ENCODE results near the gene PCARE.

Gene PCARE

DNA sequence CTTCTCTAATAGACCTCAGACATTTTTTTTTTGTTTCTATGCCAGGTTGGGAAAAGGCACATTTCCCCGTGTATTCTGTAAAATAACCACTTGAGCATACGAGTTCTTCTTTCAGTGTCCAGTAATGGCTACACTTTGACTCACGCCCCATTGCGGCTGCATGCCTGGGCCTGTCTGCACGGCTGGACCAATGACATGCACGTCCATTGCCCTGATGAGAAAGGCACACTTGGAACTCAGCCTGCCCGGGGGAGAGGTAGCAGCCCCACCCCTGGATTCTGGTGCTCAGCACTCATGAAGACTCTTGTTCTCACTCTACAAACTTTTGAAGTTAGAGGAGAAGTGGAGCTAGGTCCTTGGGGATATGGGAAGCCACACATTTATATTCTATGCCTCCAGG, 5.8 kb downstream of the PCARE start:
- H3K4me3 ChIP-seq (ENCODE audit: low read depth, low read length) = no peak overlapping the region
- H3K36me3 ChIP-seq (ENCODE audit: control insufficient read depth, insufficient read depth, low read length) = no peaks in the 10 kb centered on the region
- H3K4me1 ChIP-seq (ENCODE audit: control insufficient read depth, insufficient read depth, low read length) = no peaks in the 10 kb centered on the region
- H3K27me3 ChIP-seq (ENCODE audit: control insufficient read depth, insufficient read depth, low read length) = no peaks in the 10 kb centered on the region
- H3K9me3 ChIP-seq (ENCODE audit: control insufficient read depth, insufficient read depth, low read length) = no peaks in the 10 kb centered on the region
- no peak overlapping the region for H3K9ac ChIP-seq (ENCODE audit: low read depth, low read length)

DNA sequence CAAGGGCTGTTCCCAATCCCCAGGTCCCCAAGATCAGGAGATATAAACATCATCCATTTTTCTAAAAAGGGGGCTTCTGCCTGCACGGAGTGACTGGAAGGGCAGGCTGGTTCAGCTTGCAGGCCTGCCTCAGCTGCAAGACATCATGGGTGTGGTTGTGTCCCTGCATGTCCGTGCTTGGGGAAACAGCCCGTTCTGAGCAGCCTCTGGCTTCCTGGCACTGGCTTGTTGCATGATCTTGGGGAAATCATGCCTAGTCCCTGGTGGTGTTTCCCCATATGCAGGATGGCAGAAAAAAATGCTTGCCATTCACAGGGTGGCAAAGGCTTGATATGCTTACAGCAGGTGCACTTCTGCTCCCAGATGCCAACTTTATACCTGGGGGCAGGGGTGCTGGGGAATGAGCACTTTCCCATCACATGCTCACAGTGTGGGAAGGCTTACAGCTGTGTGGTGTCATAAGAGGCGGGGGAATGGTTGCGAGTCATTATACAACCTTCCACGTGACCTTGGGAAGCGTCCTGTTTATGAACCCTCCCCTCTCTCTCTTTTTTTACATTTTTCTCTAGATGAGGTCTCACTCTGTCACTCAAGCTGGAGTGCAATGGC, 7.2 kb downstream of the PCARE start:
- no peak overlapping the region for H3K9ac ChIP-seq (ENCODE audit: low read depth, low read length)
- H3K9me3 ChIP-seq (ENCODE audit: control insufficient read depth, insufficient read depth, low read length) = no peaks in the 10 kb centered on the region
- H3K27me3 ChIP-seq (ENCODE audit: control insufficient read depth, insufficient read depth, low read length) = no peaks in the 10 kb centered on the region
- H3K36me3 ChIP-seq (ENCODE audit: control insufficient read depth, insufficient read depth, low read length) = no peaks in the 10 kb centered on the region
- no peak overlapping the region for H3K4me3 ChIP-seq (ENCODE audit: low read depth, low read length)
- no peaks in the 10 kb centered on the region for H3K4me1 ChIP-seq (ENCODE audit: control insufficient read depth, insufficient read depth, low read length)

DNA sequence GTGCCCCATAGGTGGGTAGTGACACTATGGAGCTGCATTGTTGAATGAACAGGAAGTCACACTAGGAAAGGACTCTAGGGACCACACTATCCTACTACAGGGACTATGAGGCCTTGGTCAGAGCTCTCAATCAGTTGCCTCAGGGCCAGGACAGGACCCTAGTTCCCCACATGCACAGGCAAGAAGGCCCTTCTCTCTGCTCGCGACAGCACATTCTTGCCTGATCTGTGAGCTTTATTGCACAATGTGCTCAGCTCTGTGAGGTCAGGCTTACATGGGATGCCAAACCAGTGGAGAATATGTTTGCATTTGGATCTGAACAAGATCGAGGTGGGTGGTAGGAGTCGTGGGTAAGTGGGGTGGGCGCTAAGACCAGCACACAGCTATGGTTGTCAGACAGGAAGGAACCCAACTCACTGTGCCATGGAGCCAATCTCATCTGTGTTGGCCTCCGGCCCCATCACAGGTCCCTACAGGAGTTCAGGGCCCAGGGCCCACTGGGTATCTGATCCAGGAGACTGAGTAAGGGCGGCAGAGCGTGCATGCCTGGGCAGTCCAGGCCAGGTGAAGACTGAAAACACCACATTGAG, 8.0 kb downstream of the PCARE start:
- Histone ChIP-seq H3K9ac (ENCODE audit: low read depth, low read length) (no peak overlapping the region), H3K9me3 (ENCODE audit: control insufficient read depth, insufficient read depth, low read length) (no peaks in the 10 kb centered on the region), H3K4me1 (ENCODE audit: control insufficient read depth, insufficient read depth, low read length) (no peaks in the 10 kb centered on the region), H3K4me3 (ENCODE audit: low read depth, low read length) (no peak overlapping the region), H3K27me3 (ENCODE audit: control insufficient read depth, insufficient read depth, low read length) (no peaks in the 10 kb centered on the region), H3K36me3 (ENCODE audit: control insufficient read depth, insufficient read depth, low read length) (no peaks in the 10 kb centered on the region)

DNA sequence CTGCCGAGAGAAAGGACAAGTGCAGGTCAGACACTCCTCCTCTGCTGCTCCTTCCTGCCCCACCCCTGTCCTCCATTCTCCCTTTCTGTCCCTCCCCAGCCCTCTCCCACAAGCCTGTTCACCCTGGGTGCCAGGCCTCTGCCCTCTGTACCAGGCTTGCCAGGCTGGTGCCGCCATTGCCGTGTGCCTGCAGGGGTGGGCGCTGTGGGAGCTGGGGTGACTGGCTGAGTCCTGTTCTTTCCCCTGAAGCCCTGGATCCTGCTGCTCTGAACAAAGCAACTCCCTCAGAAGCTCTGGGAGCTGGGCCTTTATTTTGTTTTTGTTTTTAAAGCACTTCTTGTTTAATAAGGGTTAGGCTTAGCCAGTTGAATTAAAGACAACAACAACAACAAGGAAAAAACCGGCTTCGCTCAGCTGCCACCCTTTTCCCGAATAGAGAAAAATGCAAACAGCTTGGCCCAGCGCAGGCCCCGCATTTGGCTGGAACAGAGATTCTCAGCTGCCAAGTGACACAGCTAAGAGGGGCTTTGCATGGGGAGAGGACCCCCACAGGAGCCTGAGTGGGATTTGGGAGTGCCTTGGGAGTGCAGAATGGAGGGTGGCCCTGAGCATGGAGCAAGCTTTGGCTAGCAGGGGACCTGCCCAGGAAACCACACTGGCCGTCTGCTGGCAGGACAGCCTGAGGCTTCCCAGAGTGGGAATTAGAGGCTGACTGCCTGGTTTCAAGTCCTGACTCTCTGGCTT, 9.1 kb downstream of the PCARE start:
- no peaks in the 10 kb centered on the region for H3K4me1 ChIP-seq (ENCODE audit: control insufficient read depth, insufficient read depth, low read length)
- peak overlapping the region; percentile 37 for H3K9ac ChIP-seq (ENCODE audit: low read depth, low read length)
- H3K27me3 ChIP-seq (ENCODE audit: control insufficient read depth, insufficient read depth, low read length) = no peaks in the 10 kb centered on the region

DNA sequence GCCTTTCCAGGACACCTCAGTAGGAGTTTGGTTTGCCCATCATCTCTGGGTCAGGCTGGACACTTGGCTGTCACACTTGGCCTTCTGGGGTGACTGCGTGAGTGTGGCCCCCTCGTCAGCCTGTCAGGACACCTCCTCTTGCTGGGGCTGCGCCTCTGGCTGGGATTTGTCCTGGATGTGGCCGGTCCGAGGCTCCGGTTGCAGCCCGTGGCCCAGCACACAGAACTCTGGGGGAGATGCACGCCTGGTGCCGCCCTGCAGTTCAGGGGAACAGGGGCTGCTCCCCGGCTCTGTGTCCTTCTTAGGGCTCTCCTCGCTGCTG, 9.6 kb downstream of the PCARE start:
- H3K27me3 ChIP-seq (ENCODE audit: control insufficient read depth, insufficient read depth, low read length) = no peaks in the 10 kb centered on the region
- no peak overlapping the region for H3K4me3 ChIP-seq (ENCODE audit: low read depth, low read length)
- peak overlapping the region; percentile 37 for H3K9ac ChIP-seq (ENCODE audit: low read depth, low read length)
- H3K36me3 ChIP-seq (ENCODE audit: control insufficient read depth, insufficient read depth, low read length) = no peaks in the 10 kb centered on the region
- no peaks in the 10 kb centered on the region for H3K9me3 ChIP-seq (ENCODE audit: control insufficient read depth, insufficient read depth, low read length)
- H3K4me1 ChIP-seq (ENCODE audit: control insufficient read depth, insufficient read depth, low read length) = no peaks in the 10 kb centered on the region

More for the DNA sequence above, 9.1 kb downstream of the PCARE start:
- Histone ChIP-seq H3K9me3 (ENCODE audit: control insufficient read depth, insufficient read depth, low read length) (no peaks in the 10 kb centered on the region), H3K36me3 (ENCODE audit: control insufficient read depth, insufficient read depth, low read length) (no peaks in the 10 kb centered on the region), H3K4me3 (ENCODE audit: low read depth, low read length) (no peak overlapping the region)

DNA sequence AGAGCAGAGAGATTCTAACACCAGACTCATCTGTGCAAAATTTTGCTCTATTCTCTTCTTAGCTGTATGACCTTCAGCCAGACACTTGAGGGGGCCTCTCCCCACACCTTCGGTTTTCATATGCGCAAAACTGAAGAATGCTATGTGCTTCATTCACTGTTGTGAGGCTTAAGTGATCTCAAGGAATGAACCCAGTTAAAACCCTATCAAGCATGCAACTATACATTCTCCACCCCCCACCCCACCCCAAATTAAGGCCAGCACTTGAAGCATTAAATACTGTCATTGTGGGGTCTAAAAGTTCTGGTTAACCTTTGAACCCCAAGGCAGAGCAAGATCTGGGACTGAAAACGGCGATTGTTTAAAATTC, 10.0 kb downstream of the PCARE start:
- Histone ChIP-seq H3K4me3 (ENCODE audit: low read depth, low read length) (no peak overlapping the region), H3K9ac (ENCODE audit: low read depth, low read length) (no peak overlapping the region), H3K9me3 (ENCODE audit: control insufficient read depth, insufficient read depth, low read length) (no peaks in the 10 kb centered on the region), H3K36me3 (ENCODE audit: control insufficient read depth, insufficient read depth, low read length) (no peaks in the 10 kb centered on the region), H3K4me1 (ENCODE audit: control insufficient read depth, insufficient read depth, low read length) (no peaks in the 10 kb centered on the region), H3K27me3 (ENCODE audit: control insufficient read depth, insufficient read depth, low read length) (no peaks in the 10 kb centered on the region)

DNA sequence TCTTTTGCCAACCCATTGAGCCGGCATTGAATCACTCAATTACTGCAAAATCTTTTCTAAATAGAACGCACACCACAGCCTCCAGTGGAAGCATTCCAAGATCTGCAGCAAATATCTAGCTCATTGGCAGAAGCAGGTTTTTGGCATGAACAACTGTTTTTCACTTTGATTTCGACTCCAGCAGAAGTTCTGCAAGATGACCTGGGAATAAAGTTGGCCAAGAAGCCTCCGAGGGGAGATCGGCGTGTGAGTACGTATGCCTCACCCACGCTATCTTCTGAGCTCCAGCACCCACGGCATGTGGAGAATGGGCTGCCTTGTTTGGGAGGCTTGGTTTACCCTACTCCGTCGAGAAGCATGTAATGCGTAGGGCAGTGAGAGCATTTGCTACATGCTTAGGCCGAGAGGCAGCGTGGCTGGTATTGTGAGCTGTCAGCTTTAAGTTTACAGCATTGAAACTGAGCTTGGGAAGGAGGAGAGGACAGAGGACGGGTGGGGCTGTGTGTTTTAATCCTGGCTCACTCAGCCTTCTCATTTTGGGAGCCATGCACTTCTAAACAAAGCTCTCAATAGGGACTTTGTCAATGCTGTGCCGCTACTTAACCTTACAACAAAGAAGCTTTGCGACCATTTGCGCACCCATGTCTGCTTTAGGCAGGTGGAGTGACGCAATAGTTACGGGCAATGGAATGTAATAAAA, 10.5 kb downstream of the PCARE start:
- Histone ChIP-seq H3K27me3 (ENCODE audit: control insufficient read depth, insufficient read depth, low read length) (no peaks in the 10 kb centered on the region), H3K4me3 (ENCODE audit: low read depth, low read length) (no peak overlapping the region)

DNA sequence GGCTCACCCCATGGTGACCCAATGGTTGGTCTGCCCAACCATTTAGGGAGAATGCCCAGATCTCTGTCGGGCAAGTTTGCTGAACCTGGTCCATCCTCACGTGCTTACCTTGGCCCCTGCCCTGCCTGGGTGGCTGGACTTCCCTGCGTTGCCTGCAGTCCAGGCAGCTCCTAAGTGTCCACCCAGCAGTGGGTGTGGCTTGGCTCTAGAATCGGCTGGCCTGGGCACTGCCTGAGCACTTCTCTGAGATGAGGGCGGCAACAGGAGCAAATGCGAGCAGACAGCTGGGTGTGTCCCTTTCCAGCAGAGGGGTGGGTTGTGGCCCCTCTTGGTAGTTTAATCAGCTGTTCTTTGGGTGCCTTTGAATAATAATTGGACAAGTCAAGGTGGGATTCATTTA, 11.3 kb downstream of the PCARE start:
- no peak overlapping the region for H3K9ac ChIP-seq (ENCODE audit: low read depth, low read length)
- H3K36me3 ChIP-seq (ENCODE audit: control insufficient read depth, insufficient read depth, low read length) = no peaks in the 10 kb centered on the region
- no peaks in the 10 kb centered on the region for H3K9me3 ChIP-seq (ENCODE audit: control insufficient read depth, insufficient read depth, low read length)
- H3K4me1 ChIP-seq (ENCODE audit: control insufficient read depth, insufficient read depth, low read length) = no peaks in the 10 kb centered on the region
- H3K27me3 ChIP-seq (ENCODE audit: control insufficient read depth, insufficient read depth, low read length) = no peaks in the 10 kb centered on the region
- no peak overlapping the region for H3K4me3 ChIP-seq (ENCODE audit: low read depth, low read length)

More for the DNA sequence above, 10.5 kb downstream of the PCARE start:
- Histone ChIP-seq H3K36me3 (ENCODE audit: control insufficient read depth, insufficient read depth, low read length) (no peaks in the 10 kb centered on the region), H3K9ac (ENCODE audit: low read depth, low read length) (no peak overlapping the region), H3K9me3 (ENCODE audit: control insufficient read depth, insufficient read depth, low read length) (no peaks in the 10 kb centered on the region), H3K4me1 (ENCODE audit: control insufficient read depth, insufficient read depth, low read length) (no peaks in the 10 kb centered on the region)

DNA sequence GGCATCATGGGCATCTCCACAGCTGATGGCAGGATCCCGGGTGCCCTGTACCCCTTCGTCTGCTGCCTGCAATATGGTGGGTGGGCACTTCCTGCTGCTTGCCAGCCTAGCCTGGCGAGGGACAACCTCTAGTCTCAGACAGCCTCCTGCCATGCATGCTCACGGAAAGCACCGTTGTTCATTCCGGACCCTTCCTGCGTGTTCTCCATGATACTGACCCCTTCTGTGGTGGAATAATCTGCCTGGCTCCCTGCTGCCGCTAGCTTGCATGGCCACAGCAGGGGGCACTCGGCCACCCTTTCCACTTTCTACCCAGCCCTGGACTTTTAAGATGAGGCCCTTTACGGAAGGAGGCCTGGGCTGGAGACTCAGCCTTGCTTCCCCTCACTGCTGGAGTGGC, 12.0 kb downstream of the PCARE start:
- no peaks in the 10 kb centered on the region for H3K27me3 ChIP-seq (ENCODE audit: control insufficient read depth, insufficient read depth, low read length)
- H3K36me3 ChIP-seq (ENCODE audit: control insufficient read depth, insufficient read depth, low read length) = no peaks in the 10 kb centered on the region
- H3K4me3 ChIP-seq (ENCODE audit: low read depth, low read length) = no peak overlapping the region
- H3K9me3 ChIP-seq (ENCODE audit: control insufficient read depth, insufficient read depth, low read length) = no peaks in the 10 kb centered on the region
- H3K9ac ChIP-seq (ENCODE audit: low read depth, low read length) = no peak overlapping the region
- no peaks in the 10 kb centered on the region for H3K4me1 ChIP-seq (ENCODE audit: control insufficient read depth, insufficient read depth, low read length)

DNA sequence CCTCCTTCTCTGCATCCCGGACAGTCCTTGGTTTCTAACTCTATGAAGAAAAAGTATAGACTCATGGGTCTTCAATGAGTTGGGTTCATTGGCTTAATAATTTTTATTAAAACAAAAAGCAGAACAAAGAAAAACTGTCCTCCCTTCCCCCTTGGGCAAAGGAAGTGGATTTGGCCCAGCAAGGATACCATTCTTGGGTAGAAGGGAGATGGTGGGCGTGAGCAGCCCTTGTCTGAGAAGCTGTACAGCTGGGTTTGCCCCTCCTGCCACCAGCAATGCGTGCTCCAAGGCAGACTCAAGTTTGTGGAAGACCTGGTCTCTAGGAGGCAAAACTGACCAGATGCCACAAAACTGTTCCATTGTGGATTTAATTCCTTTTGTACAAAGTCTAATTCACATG, 12.7 kb downstream of the PCARE start:
- Histone ChIP-seq H3K27me3 (ENCODE audit: control insufficient read depth, insufficient read depth, low read length) (no peaks in the 10 kb centered on the region), H3K36me3 (ENCODE audit: control insufficient read depth, insufficient read depth, low read length) (no peaks in the 10 kb centered on the region)

DNA sequence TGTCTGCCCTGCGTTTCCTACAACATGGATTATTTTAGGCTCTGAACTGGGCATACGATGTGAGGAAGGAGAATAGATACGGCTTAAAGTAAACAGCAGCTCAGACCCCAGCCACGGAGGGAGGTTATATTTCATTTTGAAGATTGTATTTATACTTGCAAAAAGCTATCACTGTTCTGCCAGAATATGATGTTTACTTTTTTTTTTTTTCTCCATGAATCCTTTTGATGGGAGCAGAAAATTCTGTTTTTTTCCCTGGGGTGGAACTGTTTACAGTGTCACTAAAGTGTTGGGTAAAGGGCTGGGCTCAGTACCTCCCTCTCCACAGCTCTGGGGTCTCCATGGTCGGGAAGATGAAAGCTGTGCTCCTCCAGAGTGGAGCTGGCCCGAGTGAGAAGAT, 13.1 kb downstream of the PCARE start:
- Histone ChIP-seq H3K9ac (ENCODE audit: low read depth, low read length) (no peak overlapping the region), H3K36me3 (ENCODE audit: control insufficient read depth, insufficient read depth, low read length) (no peaks in the 10 kb centered on the region), H3K27me3 (ENCODE audit: control insufficient read depth, insufficient read depth, low read length) (no peaks in the 10 kb centered on the region), H3K4me3 (ENCODE audit: low read depth, low read length) (no peak overlapping the region), H3K4me1 (ENCODE audit: control insufficient read depth, insufficient read depth, low read length) (no peaks in the 10 kb centered on the region), H3K9me3 (ENCODE audit: control insufficient read depth, insufficient read depth, low read length) (no peaks in the 10 kb centered on the region)

More for the DNA sequence above, 12.7 kb downstream of the PCARE start:
- H3K9me3 ChIP-seq (ENCODE audit: control insufficient read depth, insufficient read depth, low read length) = no peaks in the 10 kb centered on the region
- H3K4me3 ChIP-seq (ENCODE audit: low read depth, low read length) = no peak overlapping the region
- H3K4me1 ChIP-seq (ENCODE audit: control insufficient read depth, insufficient read depth, low read length) = no peaks in the 10 kb centered on the region
- no peak overlapping the region for H3K9ac ChIP-seq (ENCODE audit: low read depth, low read length)

DNA sequence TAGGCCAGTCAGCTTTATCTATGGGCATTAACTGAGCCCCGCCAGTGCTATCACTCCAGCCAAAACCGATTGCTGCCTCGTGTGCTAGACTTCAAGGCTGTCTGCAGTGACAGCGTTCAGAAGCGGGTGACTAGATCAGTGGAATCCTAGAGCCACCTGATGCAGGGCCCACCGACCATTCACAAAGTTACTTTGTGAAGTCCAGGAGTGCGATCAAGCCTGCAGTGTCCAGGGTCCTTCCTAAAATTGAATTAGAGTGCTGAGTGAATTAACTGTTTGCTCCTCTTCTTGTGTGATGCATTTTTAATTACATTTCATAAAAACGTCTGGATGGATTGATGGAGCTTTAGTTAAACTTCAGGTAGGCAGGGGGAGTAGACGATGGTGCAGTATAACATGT, 13.9 kb downstream of the PCARE start:
- no peaks in the 10 kb centered on the region for H3K9me3 ChIP-seq (ENCODE audit: control insufficient read depth, insufficient read depth, low read length)

More for the DNA sequence above, 13.9 kb downstream of the PCARE start:
- Histone ChIP-seq H3K9ac (ENCODE audit: low read depth, low read length) (no peak overlapping the region), H3K27me3 (ENCODE audit: control insufficient read depth, insufficient read depth, low read length) (no peaks in the 10 kb centered on the region), H3K4me3 (ENCODE audit: low read depth, low read length) (no peak overlapping the region), H3K4me1 (ENCODE audit: control insufficient read depth, insufficient read depth, low read length) (no peaks in the 10 kb centered on the region), H3K36me3 (ENCODE audit: control insufficient read depth, insufficient read depth, low read length) (no peaks in the 10 kb centered on the region)

Data from iPS-15b (cell line).